GM13976 (cell line): ENCODE results near the gene LCE3C.

Experiments
- DNase-seq: peaks from one replicate; pipeline ENCODE4 v3.0.0; 2012; ENCODE audit warnings: low spot score
- CTCF ChIP-seq: IDR thresholded peaks from 2 replicates; pipeline ENCODE4 v1.5.1; 2012; ENCODE audit warnings: borderline replicate concordance, mild to moderate bottlenecking; ENCODE audit not compliant: insufficient read depth; ENCODE audit errors: extremely low read depth, missing control alignments, control extremely low read depth
- in situ Hi-C: fragments of 300-500 bp; cut with MboI; formaldehyde crosslinking; loops from one replicate; pipeline ENCODE4 v1.12.0; 2022; ENCODE audit warnings: low sequenced_read_pairs, mixed read lengths, inconsistent platforms; ENCODE audit not compliant: unreplicated experiment

The LCE3C gene

GRCh38 chr1:152646656-152647055 is 46.6 kb downstream of the LCE3C start:
- DNase-seq: no peak

More at GRCh38 chr1:152646656-152647055, 46.6 kb downstream of the LCE3C start:
- TF ChIP-seq CTCF: no peak
- in situ Hi-C loops: no loop called here
